HG03139 (cell line): Measurements from ENCODE around the gene IGF2R.

Source experiments
- ATAC-seq: cut with Tn5 transposase; IDR thresholded peaks from one replicate; pipeline ENCODE4 v1.9.1; 2021; ENCODE audit not compliant: unreplicated experiment

IGF2R gene

DNA sequence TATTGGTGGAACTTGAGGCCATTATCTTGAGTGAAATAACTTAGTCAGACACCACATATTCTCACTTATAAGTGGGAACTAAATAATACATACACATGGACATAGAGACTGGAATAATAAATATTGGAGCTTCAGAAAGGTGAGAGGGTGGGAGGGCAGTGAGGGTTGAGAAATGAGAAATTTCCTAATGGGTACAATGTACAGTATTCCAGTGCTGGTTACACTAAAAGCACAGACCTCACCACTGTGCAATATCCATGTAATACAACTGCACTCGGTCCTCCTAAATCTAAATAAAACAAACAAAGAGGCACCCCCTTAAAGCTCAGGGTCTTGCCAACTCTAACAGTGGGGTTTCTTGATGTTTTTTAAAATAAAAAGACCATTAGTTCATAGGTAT is 53.2 kb downstream of the IGF2R start:
- ATAC-seq = no peak

- no peak for ATAC-seq
These were observed 53.9 kb downstream of the IGF2R start for GRCh38 chr6:160022793-160023192.

DNA sequence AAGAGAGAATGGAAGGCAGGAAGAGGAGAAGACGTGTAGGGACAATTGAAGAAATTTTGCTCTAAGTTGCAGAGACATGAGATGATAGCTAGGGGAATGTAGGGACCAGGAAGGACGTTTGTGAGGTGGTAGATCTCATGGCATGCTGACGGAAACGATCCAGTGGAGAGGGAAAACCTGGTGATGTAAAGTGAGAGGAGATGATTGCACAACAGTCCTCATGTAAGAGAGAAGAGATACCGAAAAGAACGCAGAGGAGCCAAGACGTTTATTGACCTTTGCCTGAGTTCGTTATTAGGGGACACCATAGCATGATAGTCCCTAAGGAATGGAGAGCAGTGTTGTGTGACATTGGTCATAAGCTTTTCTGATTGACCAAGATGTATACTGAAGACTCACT is 55.3 kb downstream of the IGF2R start:
- no peak for ATAC-seq

DNA sequence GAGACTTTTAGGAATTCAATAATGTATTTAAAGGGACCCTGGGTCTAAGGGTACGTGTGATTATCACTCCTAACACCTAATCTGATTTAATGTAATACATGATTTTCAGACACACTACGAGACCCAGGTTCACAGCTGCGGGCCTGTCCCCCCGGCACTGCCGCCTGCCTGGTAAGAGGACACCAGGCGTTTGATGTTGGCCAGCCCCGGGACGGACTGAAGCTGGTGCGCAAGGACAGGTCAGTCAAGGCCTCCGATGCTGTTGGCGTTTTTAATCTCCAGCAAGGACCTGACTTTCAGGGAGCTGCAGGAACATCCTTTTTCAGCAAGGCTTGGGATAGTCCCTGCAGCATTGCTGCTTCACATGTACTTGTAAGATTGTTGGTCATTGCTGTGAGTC is 58.2 kb downstream of the IGF2R start:
- no peak for ATAC-seq

DNA sequence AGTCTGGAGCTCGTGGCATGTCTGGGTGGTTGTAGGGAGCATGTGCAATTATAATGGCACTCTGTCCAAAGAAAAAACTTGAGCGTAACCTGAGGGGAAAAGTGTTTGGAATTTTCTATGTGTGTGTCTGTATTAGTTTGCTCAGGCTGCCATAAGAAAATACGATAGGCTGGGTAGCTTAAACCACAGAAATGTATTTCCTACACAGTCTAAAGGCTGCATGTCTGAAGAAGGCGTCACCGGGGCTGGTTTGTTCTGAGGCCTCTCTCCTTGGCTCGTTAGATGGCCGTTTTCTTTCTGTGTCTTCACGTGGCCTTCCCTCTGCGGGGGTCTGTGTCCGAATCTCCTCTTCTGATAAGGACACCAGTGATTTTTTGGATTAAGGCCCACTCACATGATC is 59.0 kb downstream of the IGF2R start:
- no peak for ATAC-seq

DNA sequence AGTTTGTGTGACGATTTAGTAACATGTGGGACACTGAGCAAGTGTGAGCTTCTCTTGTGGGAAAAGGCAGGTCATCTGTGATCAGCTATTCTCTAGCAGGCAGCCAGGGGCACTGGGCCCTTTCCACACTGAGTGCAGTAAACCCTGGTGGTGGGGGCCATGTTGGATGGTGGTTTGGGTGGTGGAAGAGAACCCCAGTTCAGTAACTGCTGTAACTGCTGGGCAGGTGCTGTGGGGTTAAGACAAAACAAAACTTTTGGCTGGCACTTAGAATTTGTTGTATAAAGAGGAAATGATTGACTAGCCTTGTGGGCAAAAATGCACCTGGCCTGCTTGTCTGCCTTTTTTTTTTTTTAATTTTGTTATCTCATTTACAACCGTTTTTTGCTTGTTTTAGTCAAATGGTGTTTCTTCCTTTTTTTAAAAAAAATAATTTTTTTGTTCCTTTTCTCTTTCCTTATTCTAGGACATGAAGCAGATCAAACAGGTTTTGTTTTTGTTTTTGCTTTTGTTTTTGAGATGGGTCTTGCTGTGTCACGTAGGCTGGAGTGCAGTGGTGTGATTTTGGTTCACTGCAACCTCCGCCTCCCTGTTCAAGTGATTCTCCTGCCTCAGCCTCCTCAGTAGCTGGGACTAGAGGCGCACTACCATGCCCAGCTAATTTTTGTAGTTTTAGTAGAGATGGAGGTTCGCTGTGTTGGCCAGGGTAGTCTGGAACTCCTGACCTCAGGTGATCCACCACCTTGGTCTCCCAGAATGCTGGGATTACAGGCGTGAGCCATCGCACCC is 59.8 kb downstream of the IGF2R start:
- peak; percentile 81 for ATAC-seq

DNA sequence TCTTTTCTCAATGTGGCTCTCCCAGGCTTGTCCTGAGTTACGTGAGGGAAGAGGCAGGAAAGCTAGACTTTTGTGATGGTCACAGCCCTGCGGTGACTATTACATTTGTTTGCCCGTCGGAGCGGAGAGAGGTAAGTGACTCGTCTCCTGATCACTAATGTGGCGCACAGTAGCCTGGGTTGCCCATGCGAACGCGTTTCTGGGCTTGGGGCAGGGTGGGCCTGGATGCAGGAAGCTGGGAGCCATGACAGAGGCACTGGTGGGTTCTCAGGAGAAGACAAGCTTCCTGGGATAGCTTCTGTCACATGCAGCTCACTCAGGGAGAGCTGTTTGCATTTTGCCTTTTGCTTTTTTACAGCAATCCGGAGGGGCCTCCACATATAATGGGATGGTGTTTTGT is 60.6 kb downstream of the IGF2R start:
- no peak for ATAC-seq

DNA sequence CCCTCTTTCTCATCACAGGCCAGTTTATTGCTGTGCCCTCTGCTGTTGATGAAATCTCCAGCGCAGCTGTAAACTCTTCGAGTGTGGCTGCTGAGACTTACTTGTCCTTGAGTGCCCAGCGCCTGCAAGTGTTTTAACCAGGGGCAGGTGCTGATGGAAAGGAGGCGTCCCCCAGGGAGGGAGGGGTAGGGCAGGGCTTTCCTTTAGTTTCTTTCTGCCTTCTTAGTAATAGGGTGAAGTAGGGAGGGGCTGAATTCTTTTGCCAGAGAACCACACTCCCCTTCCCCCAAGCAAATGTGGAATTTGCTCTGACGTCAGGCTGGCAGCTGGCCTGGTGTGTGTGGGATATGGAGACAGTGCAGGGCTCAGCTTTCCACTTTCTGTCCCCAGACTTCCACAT is 61.2 kb downstream of the IGF2R start:
- no peak for ATAC-seq

GRCh38 chr6:160031442-160031841 is 62.6 kb downstream of the IGF2R start:
- ATAC-seq = no peak

- no peak for ATAC-seq
These were observed 63.0 kb downstream of the IGF2R start for GRCh38 chr6:160031871-160032270.

GRCh38 chr6:160032538-160032937 is 63.7 kb downstream of the IGF2R start:
- no peak for ATAC-seq

GRCh38 chr6:160034036-160034930 is 65.4 kb downstream of the IGF2R start:
- no peak for ATAC-seq

DNA sequence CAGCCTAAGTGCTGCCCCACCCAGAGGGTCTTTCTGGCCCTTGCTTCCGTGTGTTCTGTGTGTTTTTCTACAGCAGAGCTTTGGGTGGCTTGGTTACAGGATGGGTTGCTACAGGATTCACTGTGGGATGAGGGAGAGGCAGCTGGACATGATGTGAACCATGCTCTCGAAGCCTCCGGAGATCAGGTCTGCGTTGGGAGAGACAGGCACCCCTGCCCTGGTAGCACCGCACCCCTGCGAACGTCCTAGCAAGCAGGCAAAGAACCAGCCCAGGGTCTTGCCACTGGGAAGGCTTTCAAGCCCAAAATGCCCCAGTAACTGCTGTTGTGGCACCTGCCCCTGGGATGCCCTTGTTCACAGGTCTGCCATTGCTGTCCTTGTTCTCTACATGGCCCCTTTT is 66.4 kb downstream of the IGF2R start:
- no peak for ATAC-seq

- ATAC-seq = no peak
These were observed 66.9 kb downstream of the IGF2R start for GRCh38 chr6:160035693-160036330.

- no peak for ATAC-seq
These were observed 67.4 kb downstream of the IGF2R start for GRCh38 chr6:160036331-160036695.

DNA sequence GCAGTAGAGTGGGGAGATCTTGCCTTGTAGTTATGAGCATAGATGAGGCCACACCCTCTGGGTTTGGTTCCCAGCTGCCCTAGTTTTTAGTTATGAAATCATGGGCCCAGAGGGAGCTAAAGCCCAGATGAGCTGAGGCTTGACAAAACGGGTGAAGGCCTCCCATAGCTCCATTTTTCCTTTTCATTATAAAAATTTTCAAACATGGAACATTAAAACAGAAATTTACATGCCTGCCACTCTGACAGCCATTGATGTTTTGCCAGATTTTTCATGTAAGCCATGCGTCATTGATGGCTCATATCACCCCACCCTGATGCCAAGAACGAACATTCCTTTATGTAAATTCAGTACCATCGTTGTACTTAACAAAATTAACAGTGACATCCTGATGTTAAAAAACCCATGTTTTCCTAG is 67.9 kb downstream of the IGF2R start:
- no peak for ATAC-seq

- ATAC-seq = no peak
These were observed 69.6 kb downstream of the IGF2R start for GRCh38 chr6:160038479-160038878.

DNA sequence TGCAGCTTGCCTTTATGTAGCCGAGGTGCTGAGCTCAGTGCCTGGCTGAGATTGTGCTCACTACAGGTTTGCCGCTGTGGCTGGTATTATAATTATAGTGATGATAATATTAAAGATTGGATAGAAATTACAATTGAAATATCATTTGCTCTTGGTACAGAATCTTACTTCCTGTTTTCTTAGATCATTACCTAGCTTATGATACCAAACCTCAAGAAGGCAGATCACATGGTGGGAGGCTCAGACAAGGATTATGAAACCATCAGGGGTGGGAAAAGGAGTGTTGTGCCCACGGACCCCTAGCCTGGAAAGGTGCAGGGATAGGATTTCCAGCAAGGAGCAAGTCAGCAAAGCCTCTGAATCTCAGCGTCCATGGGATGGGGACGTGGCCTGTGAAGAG is 70.6 kb downstream of the IGF2R start:
- ATAC-seq = no peak

- no peak for ATAC-seq
These were observed 71.2 kb downstream of the IGF2R start for GRCh38 chr6:160040055-160040454.

GRCh38 chr6:160040527-160041264 is 71.8 kb downstream of the IGF2R start:
- ATAC-seq = no peak

DNA sequence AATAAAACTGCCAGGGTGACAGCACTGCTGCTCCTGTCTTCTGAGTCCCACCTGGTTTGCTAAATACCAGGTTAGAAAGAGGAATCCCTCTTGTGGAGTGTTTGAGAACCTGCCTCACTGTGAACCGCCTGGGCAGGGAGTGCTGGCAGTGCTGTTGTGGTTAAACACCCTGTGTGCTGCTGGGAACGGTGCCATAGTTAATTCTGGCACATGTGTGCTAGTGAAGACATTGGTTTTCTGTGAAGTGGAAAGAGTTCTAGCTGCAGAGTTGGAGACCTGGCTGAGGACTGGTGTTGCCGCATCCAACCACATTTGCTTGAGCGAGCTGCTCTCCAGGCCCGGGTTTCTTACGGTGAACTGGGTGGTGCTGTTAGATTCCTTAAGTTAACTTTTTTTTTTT is 72.7 kb downstream of the IGF2R start:
- ATAC-seq = no peak
